Esophagus (tissue), 2 donors: ENCODE results near the gene LDLRAD4. TPM values are rescaled to one million over a fixed set of nuclear protein-coding genes. Genes with fewer than 3 reads are reported as not detected.

ENCODE experiments used
- H3K27ac ChIP-seq, 2 donors: one replicate each; pipeline ENCODE4 v1.5.1; 2013; ENCODE audit warnings: low read depth in 2 of 2, mild to moderate bottlenecking in 2 of 2, inconsistent platforms in 1 of 2, low read length in 1 of 2, moderate library complexity in 1 of 2
- H3K27me3 ChIP-seq, 2 donors: one replicate each; pipeline ENCODE4 v1.6.1; 2013; ENCODE audit warnings: low read length in 2 of 2, control low read depth in 1 of 2, mild to moderate bottlenecking in 1 of 2; ENCODE audit not compliant: insufficient read depth in 2 of 2, control insufficient read depth in 1 of 2
- H3K36me3 ChIP-seq, 2 donors: one replicate each; pipeline ENCODE4 v1.6.1; 2013; ENCODE audit warnings: low read length in 1 of 2; ENCODE audit not compliant: control insufficient read depth in 2 of 2, insufficient read depth in 2 of 2
- H3K4me1 ChIP-seq, 2 donors: one replicate each; pipeline ENCODE4 v1.6.1; 2013; ENCODE audit warnings: low read length in 1 of 2; ENCODE audit not compliant: control insufficient read depth in 2 of 2, insufficient read depth in 2 of 2
- H3K4me3 ChIP-seq, 2 donors: one replicate each; pipeline ENCODE4 v1.5.1; 2013; ENCODE audit warnings: low read length in 2 of 2, mild to moderate bottlenecking in 2 of 2, low read depth in 1 of 2, moderate library complexity in 1 of 2
- H3K9me3 ChIP-seq, 2 donors: one replicate each; pipeline ENCODE4 v1.6.1; 2013; ENCODE audit warnings: mild to moderate bottlenecking in 2 of 2, low read depth in 1 of 2, low read length in 1 of 2, moderate library complexity in 1 of 2; ENCODE audit not compliant: control insufficient read depth in 2 of 2, insufficient read depth in 1 of 2
- WGBS, 2 donors: extraction: QIAGEN DNeasy Blood & Tissue Kit; methylation state at CpG; one replicate each; pipeline ENCODE4 v1.1.7; 2013; 5-methylcytosine and 5-hydroxymethylcytosine counted together
- polyA plus RNA-seq, 2 donors: library from polyadenylated mRNA; stranded (reverse); fragments of 200-250 nt; gene quantifications; one replicate each; pipeline ENCODE4 v1.2.3, GENCODE V29; 2013
- donor health status: healthy with polysubstance abuse.
- donor health status: Bipolar disorder and iron deficiency.

LDLRAD4 gene
- polyA plus RNA-seq, 2 donors = 0.79 to 0.99 TPM

DNA sequence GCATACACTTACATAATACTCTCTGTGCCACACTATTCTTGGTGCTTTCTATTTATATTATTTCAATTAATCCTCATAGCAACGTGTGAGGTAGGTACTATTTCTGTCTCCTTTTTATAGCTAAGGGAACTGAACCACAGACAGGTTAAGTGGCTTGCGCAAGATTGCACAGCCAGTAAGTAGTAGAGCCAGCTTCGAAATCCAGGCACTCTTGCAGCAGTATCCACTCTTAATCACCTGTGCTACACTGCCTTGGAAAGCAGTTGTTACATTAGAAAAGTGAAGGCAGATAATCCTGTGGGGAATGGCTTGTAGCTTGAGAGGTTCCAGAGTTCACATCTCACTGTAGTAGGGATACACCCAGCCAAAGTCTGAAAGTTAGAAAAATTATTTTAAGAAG is 198.3 kb downstream of the LDLRAD4 start:
- whole genome bisulfite sequencing, 2 donors = 50 to 54% methylated on average over 3 of the region's 3 CpGs
- Histone ChIP-seq H3K4me1 (peaks cover 0 to 12% of the 10 kb centered on the region in 2 donors), H3K27ac (no peak overlapping the region), H3K4me3 (no peak overlapping the region), H3K9me3 (peaks cover 0 to 2% of the 10 kb centered on the region in 2 donors), H3K36me3 (no peaks in the 10 kb centered on the region), H3K27me3 (no peaks in the 10 kb centered on the region)

DNA sequence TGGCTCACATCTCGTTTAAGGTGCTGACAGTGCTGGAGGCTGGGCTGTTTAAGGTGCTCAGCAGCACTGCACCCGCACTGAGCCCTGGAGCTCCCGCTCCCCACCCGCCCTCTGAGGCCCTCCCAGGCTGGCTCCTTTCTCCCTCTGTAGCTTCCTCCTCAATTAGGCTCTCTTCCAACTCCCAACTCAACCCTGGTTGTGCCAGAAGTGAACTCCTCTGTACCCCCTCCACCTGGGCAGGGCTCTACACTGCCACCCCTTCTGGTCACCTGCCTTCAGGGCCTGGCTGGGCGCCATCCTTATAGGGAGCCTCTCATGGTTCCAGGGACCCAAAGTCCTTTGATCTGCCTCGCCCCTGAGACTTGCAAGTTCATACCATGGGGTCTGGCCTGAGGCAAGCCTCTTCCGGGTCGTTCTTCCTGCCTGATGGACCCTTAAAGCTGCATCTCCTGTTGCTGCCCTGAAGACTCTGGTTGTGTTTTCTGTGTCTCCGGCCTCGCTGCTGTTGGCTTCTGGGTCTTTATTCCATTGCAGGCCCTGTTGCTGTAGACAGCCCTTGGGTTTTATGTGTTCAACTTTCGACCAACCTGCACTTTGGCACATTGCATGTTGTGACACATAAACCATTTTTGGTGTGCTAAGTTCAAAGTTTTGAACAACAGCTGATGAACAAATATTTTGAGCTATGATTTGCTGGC is 199.6 kb downstream of the LDLRAD4 start:
- Histone ChIP-seq H3K36me3 (no peaks in the 10 kb centered on the region), H3K4me3 (no peak overlapping the region), H3K27me3 (no peaks in the 10 kb centered on the region), H3K9me3 (no peaks in the 10 kb centered on the region), H3K27ac (peak overlapping the region in 1 of 2 donors; percentile 34), H3K4me1 (peaks cover 0 to 12% of the 10 kb centered on the region in 2 donors)
- whole genome bisulfite sequencing, 2 donors = 50 to 55% methylated on average over 10 to 11 of the region's 11 CpGs

GRCh38 chr18:13420969-13421686 is 202.6 kb downstream of the LDLRAD4 start:
- no peaks in the 10 kb centered on the region for H3K27me3 ChIP-seq
- H3K27ac ChIP-seq = no peak overlapping the region
- H3K4me1 ChIP-seq = peaks cover 2 to 10% of the 10 kb centered on the region in 2 donors
- no peak overlapping the region for H3K4me3 ChIP-seq
- no peaks in the 10 kb centered on the region for H3K9me3 ChIP-seq
- H3K36me3 ChIP-seq = no peaks in the 10 kb centered on the region
- WGBS, 2 donors = 85 to 86% methylated on average over 19 of the region's 19 CpGs

DNA sequence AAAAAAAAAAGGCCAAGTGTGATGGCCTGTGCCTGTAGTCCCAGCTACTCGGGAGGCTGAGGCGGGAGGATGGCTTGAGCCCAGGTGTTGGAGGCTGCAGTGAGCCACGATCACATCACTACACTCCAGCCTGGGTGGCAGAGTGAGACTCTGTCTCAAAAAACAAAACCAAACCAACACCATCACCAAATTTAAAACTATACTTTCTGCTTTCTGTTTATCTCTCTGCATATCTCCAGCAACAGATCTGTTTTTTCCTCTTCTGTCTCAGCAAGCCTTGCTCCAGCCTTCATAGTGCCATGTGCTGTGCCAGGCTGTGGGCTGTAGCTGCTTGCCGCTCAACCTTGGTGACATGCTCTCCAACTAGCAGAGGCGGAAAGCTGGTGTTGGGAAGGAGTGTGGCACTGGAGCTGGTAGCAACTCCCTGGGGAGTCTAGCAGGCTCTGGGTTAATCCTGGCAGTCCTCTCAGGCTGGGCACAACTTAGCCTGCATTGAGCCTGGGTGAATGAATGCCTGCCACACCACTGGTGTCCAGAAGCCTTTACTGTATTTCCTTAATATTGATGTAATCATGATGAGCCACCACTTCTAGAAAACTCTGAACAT is 204.1 kb downstream of the LDLRAD4 start:
- Histone ChIP-seq H3K27ac (no peak overlapping the region), H3K27me3 (no peaks in the 10 kb centered on the region)
- WGBS, 2 donors = 94 to 95% methylated on average over 5 of the region's 5 CpGs

GRCh38 chr18:13423352-13423751 is 204.8 kb downstream of the LDLRAD4 start:
- 93 to 94% methylated on average over 9 of the region's 9 CpGs for WGBS, 2 donors
- no peaks in the 10 kb centered on the region for H3K9me3 ChIP-seq
- peaks cover 2 to 4% of the 10 kb centered on the region in 2 donors for H3K4me1 ChIP-seq
- no peaks in the 10 kb centered on the region for H3K27me3 ChIP-seq
- no peak overlapping the region for H3K27ac ChIP-seq
- no peak overlapping the region for H3K4me3 ChIP-seq
- no peaks in the 10 kb centered on the region for H3K36me3 ChIP-seq

More for the DNA sequence above, 204.1 kb downstream of the LDLRAD4 start:
- Histone ChIP-seq H3K36me3 (no peaks in the 10 kb centered on the region), H3K9me3 (no peaks in the 10 kb centered on the region), H3K4me1 (peaks cover 2 to 10% of the 10 kb centered on the region in 2 donors), H3K4me3 (no peak overlapping the region)

DNA sequence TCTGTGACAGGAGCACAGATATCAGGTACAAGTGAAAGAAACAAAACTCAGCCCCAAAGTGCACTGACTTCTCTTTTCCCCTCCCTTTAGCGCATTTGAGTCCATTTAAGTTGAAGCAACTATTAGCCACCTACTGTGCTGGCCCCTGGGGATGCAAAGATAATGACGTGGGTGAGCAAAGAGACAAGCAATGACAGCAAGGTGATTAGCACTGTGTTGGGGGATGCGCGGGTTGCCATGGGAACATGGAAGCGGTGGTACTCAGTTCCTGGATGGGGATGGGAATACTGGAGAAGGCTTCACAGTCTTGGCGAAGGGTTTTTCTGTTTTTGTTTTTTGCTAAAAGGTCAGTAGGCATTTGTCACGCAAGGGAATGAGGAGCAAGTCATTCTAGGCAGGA is 205.8 kb downstream of the LDLRAD4 start:
- Histone ChIP-seq H3K4me1 (peaks cover 2 to 3% of the 10 kb centered on the region in 2 donors), H3K4me3 (no peak overlapping the region), H3K27me3 (no peaks in the 10 kb centered on the region), H3K36me3 (no peaks in the 10 kb centered on the region), H3K9me3 (no peaks in the 10 kb centered on the region), H3K27ac (no peak overlapping the region)
- 90 to 92% methylated on average over 7 of the region's 7 CpGs for WGBS, 2 donors

DNA sequence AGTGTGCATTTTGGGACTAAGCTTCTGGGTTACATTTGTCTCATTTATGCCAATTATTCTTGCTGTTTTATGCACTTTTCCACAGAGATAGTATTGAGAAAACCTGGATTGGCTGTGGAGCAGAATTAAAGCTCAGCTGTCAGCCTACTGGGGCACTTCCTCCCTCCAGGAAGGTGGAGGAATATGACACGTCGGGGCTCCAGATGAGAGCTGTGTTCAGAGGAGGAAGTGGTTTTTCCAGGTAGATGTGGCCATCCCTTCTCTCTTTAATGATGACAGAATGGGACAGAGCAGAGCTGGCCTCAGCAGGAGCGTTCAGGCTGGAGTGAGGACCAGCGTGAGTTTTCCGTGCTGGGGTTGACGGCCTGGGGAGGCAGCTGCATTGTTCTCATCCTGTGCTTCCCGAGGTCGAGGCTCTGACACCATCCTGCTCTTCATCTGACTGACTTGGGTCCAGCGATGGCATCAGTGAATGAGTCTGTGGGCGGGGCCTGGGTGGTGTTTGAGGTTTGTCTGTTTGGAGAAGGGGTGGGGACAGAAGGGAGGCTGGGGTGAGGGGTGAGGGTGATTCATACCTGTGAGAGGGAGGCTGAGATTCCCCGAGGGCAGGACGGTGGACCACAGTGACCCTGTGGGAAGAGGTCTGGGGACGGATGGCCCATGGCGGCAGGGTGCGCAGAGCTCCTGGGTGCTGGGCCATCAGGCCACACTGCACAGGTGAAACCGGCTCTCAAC is 207.0 kb downstream of the LDLRAD4 start:
- H3K4me3 ChIP-seq = no peak overlapping the region
- 67 to 68% methylated on average over 16 of the region's 16 CpGs for WGBS, 2 donors
- no peaks in the 10 kb centered on the region for H3K9me3 ChIP-seq
- no peaks in the 10 kb centered on the region for H3K27me3 ChIP-seq
- H3K36me3 ChIP-seq = no peaks in the 10 kb centered on the region
- H3K4me1 ChIP-seq = peaks cover 2 to 3% of the 10 kb centered on the region in 2 donors
- H3K27ac ChIP-seq = no peak overlapping the region

- peak overlapping the region in 1 of 2 donors; percentile 20 for H3K27ac ChIP-seq
- 75 to 80% methylated on average over 3 of the region's 3 CpGs for WGBS, 2 donors
- H3K27me3 ChIP-seq = no peaks in the 10 kb centered on the region
- no peaks in the 10 kb centered on the region for H3K36me3 ChIP-seq
- peaks cover 2% of the 10 kb centered on the region in 2 donors for H3K4me1 ChIP-seq
- H3K9me3 ChIP-seq = peaks cover 0 to 2% of the 10 kb centered on the region in 2 donors
- no peak overlapping the region for H3K4me3 ChIP-seq
These were observed 208.8 kb downstream of the LDLRAD4 start for GRCh38 chr18:13427354-13427753.

DNA sequence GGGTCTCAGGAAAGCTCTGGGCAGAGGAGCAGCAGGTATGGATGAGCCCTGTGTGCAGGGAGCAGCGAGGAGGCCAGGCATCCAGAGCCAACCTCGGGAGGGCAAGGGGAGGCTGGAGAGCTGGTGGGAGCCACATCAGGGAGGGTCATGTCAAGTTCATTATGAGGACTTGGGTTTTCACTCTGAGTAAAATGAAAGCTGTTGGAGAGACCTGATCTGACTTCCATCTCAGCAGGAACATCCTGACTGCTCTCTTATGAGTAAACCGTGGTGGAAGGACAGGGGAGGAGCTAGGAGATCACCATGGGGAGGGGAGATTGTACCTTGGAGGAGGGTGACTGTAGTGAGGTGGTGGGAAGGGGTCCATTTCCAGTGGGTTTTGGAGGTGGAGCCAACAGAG is 209.8 kb downstream of the LDLRAD4 start:
- Histone ChIP-seq H3K4me1 (peaks cover 2% of the 10 kb centered on the region in 2 donors), H3K9me3 (peaks cover 0 to 2% of the 10 kb centered on the region in 2 donors), H3K36me3 (no peaks in the 10 kb centered on the region), H3K27me3 (no peaks in the 10 kb centered on the region), H3K27ac (no peak overlapping the region), H3K4me3 (no peak overlapping the region)
- 75 to 80% methylated on average over 3 of the region's 3 CpGs for WGBS, 2 donors
